HG02973 (cell line): Measurements from ENCODE around the gene GKN2.
"Not testable (repeated sequence)": the region's sequence is repeated elsewhere in the genome, so short reads cannot be mapped to it uniquely, and the experiment has no call there.

ENCODE experiments used
- ATAC-seq: cut with Tn5 transposase; IDR thresholded peaks from one replicate; pipeline ENCODE4 v1.9.1; 2021; ENCODE audit warnings: moderate library complexity; ENCODE audit not compliant: unreplicated experiment

The GKN2 gene

DNA sequence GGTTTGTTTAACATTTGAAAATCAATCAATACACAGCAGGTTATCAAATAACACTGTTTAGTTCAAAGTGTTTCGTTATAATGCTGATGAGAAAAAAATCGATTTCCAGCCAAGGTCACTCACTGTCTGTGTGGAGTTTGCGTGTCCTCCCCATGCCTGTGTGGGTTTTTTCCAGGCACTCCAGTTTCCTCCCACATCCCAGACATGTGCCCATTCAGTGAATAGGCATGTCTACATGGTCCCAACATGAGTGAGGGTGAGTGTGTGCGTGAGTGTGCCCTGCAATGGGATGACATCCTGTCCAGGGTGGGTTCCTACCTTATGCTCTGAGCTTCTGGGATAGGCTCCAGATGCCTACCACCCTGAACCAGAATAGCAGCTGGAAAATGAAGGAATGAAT lies 8.7 kb upstream of the GKN2 start:
- ATAC-seq, result no peak

DNA sequence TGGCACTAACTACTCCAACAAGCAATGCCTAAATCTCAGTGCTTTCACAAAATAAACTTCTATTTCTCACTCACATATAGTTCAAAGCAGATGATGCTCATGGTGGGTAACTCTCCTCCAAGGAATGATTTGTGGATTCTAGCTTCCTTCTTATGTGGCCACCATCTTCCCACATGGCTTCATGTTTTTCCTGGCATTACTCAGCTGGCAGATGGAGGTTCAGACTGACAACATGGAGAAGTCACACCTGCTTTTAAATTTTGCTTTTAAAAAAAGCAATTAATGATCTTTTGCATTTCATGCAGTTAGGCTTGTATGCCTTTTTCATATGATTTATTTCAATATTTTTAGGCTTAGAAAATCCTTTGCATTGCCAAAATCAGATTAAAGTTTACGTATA lies 6.3 kb upstream of the GKN2 start:
- no peak for ATAC-seq

DNA sequence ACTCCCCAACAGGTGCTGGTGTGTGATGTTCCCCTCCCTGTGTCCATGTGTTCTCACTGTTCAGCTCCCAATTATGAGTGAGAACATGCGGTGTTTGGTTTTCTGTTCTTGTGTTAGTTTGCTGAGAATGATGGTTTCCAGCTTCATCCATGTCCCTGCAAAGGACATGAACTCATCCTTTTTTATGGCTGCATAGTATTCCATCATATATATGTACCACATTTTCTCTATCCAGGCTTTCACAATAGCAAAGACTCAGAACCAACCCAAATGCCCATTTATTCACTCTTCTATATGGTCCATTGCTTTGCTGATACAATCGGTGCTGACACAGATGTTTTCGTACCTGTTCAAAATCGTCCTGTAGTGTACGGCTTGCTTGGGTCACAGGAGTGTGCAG lies 2.7 kb upstream of the GKN2 start:
- not testable (repeated sequence) for ATAC-seq

DNA sequence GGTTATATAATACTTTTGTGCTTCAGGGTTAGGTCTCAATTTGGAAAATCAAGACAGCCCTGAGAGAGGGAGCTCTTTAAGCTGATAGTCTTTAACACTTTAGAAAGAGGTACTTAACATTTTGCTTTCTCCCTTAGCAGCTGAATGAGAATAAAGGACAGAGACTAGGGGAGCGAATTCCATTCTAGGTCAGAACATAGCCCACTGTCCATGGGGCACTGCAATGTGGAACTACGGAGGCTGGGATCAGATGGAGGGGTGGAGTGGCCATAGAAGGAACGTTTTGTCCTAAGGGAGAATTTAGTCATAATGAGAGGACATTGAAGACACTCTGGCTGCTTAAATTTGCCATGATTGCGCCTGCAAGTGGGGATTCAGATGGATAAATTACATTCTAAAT lies 794 bp downstream of the GKN2 start:
- no peak for ATAC-seq

DNA sequence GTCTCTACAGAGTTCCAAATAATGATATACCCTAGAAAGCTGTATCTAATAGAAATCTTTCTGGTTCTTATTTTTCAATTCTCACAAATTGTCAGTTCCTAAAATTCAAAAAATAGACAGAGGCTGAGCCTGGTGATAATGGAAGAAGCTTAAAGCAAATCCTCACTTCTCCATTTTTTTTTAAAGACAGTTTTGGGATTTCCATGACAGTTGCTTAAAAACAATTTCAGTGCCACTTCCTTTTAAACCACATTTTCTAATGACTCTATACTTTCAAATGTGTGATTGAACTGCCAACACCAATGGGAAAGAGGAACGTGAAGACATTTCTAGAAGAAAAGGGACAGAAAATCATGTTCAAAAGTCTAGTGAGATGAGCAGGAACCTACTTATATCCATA lies 4.0 kb downstream of the GKN2 start:
- ATAC-seq, result no peak

DNA sequence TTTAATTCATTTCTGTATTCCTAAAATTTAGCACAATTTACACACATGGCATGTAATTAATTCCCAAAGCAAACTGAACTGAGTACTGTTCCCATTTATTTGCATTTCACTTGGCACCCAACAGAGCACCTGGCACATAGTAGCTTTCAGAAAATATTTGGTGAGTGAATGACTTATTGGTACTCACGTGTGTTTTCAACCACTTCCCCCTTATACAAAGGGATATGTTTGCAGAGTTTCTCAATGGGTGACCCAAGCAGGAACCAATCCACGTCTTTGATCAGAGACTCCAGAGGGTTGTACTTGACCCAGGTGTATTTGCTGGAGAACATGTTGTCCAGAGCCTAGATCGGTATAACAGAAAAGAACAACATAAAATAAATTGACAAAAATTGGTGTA lies 6.6 kb downstream of the GKN2 start:
- ATAC-seq, result no peak

DNA sequence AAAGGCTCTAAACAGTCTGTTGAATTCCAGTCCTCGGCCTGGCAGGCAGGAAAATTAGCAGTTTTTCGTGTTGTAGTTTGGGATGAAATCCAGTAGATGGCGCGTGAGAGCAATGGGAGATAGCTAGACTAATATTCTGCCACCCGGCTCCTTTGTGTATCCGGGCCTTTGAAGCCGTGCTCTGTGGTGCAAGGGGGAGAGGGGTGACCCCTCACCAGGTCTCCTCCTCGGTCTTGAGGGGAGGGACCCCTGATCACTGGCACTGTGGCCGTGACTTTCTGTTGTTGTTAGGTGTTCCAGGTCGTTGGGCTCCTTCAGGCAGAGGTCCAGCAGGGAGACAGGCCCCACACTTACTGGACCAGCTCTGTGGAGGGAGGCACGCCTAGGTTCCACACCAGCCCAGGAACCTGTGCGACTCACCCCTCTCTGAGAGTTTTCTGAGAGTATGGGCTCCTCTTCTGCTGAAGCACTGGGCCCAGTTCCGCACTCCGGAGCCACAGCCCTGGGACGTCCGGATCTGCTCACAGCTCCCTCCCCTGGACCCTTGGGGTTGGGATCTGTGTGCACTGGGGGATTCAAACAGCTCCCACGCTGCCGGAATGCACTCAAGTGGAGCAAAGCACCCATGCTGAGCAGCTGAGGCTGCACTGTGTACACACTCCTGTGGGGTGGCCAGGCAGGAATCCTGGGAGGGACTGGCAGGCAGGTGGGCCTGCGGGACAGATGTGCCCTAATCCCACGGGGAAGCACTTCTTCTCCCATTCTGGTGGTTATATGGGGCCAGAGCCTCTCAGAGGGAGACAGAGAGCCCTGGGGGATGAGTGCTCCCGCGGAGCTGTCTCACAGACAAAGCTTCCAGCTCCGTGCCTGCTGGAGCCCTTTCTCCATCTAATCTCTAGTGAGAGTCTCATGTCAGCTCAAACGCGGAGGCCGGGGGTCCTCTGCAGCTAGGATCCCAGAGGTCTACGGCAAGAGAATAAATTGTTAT lies 8.8 kb downstream of the GKN2 start:
- ATAC-seq, result no peak

DNA sequence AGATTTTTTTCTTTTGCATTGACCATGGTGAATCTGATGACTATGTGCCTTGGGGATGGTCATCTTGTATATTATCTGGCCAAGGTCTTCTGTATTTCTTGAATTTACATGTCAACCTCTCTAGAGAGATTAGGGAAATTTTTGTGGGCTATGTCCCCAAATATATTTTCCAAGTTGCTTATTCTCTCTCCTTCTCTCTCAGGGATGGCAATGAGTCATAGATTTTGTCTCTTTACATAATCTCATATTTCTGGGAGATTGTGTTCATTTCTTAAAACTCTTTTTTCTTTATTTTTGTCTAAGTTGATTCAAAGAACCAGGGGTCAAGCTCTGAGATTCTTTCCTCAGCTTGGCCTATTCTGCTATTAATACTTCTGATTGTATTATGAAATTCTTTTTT lies 9.9 kb downstream of the GKN2 start:
- no peak for ATAC-seq

DNA sequence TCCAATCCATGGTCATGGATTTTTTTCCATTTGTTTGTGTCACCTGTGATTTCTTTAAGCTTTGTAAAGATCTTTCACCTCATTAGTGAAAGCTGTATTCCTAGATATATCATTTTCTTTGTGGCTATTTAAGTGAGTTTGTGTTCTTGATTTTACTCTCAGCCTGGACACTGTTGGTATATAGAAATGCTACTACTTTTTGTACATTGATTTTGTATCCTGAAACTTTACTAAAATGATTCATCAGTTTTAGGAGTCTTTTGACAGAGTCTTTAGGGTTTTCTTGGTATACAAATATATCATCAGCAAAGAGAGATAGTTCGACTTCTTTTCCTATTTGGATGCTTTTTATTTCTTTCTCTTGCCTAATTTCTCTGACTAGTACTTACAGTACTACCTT lies 12.3 kb downstream of the GKN2 start:
- ATAC-seq, result no peak

DNA sequence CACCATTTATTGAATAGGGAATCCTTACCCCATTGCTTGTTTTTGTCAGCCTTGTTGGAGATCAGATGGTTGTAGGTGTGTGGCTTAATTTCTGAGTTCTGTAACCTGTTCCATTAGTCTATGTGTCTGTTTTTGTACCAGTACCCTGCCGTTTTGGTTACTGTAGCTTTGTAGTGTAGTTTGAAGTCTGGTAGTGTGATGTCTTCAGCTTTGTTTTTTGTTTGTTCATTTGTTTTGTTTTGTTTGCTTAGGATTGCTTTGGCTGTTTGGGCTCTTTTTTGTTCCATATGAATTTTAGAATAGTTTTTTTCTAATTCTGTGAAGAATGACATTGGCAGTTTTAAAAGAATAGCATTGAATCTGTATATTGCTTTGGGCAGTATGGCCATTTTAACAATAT lies 12.7 kb downstream of the GKN2 start:
- ATAC-seq, result no peak

DNA sequence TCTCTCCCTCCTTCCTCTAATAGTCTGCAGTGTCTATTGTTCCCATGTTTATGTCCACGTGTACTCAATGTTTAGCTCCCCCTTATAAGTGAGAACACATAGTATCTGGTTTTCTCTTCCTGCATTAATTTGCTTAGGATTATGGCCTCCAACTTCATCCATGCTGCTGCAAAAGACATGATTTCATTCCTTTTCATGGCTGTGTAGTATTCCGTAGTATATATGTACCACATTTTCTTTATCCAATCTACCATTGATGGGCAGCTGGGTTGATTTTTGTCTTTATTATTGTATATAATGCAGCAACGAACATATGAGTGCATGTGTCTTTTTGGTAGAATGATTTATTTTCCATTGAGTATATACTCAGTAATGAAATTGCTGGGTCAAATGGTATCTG lies 13.8 kb downstream of the GKN2 start:
- no peak for ATAC-seq

DNA sequence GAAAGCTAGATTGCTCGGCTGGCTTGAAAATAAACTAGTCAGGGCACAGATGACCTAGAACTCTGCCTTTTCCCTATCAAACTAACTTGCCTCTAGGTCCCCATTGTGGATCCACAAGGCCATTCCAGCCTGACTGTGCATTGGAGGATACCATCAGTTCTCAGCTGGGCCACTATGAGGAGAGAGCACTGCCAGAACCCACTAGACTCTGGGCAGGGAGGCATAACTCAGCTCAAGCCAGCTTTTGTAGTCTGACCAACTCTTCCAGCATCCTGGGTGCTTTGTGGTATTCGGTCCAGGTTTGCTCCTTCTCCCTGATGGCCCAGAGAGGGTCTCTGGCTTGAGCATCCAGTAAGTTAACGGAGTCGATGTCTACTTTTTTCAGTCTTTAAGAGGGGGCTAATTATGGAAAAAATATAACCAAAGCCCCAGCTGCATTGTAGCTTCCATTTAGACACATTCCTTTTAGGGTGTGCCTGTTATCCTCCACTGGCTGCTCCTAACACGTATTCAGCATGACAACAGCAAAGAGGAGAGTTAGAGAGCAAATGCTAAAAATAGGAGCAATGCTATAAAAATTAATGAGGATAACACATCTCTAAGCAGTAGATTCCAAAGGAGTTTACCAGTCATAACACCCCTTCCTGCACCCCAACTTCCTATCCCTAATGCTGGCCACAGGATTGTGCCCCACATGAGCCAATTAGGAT lies 15.2 kb downstream of the GKN2 start:
- ATAC-seq, result no peak

DNA sequence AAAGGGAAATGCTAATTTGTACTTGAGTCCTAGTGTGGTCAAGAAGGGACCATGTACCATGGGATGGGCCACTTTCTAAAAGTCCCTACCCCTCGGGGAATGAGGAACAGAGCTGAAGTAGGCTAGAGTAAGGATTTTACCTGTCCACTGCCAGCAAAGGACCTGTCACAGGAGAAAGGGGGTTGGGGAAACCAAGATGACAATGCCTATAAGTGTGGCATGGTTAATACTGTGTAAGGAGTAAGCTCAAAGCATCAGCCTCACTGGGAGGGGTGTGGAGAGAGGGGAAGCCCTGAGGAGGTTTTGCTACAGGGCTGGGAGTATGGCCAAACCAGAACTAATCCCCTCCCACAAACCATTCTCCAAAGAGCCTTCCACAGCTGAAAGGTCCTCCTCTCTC lies 15.8 kb downstream of the GKN2 start:
- ATAC-seq, result no peak

DNA sequence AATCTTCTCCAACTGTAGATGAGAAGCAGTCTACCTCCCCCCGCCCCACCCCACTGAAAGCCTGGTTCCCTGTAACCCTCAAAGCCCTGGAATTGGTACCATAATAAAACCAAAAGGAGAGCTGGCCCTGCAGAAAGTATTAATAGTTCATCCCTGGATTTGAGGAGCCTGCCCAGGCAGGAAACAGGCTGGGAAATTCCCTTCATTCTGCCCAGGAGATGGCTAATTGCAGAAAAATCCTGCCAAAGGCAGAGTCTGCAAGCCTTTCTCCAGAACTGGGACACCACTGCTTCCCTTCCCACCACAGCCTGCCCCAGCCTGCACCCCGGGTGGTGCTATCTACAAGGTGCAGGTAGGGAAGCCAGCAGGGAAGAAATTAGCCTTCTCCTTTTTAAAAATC lies 16.3 kb downstream of the GKN2 start:
- ATAC-seq, result no peak

DNA sequence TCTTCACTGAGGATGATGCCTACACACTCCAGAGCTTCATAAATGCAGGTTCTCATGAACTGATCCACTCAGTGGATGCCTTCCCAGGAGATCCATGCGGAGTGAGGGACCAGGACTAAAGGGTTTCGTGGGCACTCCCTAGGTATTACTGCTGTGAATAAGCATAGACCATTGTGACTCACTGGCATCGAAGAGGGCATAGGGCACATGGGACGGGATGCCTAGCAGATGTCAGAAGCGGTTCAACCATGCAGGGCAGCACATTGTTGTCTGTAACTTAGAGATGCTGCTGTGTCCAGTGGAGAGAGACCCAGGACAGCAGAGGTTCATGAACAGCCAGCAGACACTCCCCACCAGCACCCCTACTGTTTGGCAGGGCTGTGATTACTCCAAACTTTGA lies 17.2 kb downstream of the GKN2 start:
- ATAC-seq, result no peak

DNA sequence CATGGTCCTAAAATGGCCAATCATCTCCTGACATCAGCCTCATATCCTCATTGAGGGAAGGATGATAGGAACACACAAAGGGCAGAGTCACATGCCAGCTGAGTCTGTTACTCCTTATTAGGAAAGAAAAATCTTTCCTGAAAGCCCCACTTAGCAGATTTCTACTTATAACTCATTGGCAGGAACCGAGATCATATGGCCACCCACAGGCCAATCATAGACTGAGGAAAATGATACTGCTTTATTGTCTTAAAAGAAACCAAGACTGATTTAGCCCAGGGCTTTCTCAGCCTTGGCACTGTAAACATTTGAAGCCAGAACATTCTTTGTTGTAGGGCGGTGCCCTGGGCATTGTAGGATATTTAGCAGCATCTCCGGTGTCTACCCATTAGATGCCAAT lies 18.7 kb downstream of the GKN2 start:
- ATAC-seq, result no peak

DNA sequence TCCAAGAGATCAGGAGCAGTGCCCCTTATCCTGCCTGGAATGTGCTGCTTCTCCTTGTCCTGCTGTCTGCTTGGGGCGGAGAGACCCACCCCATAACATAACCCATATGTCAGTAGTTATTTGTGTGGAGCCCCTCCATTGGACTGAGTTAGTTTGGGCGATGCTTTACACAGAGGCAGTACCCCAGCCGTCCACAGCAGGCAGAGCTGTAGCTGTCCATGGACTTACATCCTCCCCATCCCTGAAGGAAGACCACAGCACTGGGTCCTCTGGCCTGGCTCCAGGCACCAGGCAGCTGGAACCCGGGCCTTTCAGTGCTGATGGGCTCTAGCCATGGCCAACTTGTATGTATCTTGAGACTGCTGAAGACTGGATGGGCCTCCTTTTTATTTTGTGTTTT lies 20.3 kb downstream of the GKN2 start:
- ATAC-seq, result no peak

DNA sequence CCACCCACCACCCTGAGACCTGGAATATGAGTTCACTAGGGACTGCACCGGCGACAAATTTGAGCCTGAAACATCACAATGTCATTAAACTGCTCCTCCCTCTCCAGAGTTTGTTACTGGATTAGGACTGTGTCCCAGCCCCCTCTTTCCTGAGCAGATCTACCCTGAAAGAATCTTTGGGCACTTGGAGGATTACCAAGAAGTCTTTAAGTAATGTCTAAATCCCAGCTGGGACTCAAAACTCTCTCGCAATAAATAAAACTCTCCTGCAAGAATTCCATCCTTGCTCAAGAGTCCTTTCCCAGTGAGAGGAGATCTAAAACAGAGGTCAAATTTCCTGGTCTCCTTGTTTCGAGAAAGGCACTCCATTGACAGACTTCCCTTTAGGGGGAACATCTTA lies 20.9 kb downstream of the GKN2 start:
- no peak for ATAC-seq

DNA sequence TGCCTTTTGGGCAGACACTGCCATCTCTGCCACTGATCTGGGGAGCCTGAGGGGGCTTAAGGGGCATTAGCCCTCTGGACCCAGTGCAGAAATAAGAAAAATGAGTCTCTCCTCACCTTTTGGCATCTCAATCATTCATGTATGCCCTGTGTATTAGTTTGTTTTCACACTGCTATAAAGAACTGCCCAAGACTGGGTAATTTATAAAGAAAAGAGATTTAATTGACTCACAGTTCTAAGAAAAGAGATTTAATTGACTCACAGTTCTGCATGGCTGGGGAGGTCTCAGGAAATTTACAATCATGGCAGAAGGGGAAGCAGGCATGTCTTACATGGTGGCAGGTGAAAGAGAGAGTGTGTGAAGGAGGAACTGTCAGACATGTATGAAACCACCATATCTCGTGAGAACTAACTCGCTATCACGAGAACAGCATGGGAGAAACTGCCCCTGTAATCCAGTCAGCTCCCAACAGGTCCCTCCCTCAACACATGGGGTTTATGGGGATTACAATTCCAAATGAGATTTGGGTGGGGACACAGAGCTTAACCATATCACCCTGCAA lies 21.5 kb downstream of the GKN2 start:
- no peak for ATAC-seq

DNA sequence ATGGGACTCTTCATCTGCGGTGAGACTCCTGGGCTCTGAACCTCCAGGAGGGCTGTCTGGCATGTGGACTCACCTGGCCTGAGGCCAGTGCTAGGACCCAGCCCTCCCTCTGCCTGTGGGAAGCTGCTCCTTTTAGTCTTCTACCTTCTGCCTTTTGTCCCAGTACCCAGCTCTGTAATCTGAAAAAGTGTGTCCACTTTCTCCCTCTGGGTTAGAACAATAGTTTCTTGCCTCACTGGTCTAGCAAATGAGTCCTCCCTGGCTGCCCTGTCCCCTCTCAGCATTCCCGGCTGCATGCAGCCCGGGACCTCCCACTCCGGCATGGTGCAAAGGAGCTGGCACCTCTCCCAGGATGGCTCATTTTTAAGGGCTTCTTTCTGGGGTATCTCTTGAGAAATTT lies 25.9 kb downstream of the GKN2 start:
- ATAC-seq, result no peak

DNA sequence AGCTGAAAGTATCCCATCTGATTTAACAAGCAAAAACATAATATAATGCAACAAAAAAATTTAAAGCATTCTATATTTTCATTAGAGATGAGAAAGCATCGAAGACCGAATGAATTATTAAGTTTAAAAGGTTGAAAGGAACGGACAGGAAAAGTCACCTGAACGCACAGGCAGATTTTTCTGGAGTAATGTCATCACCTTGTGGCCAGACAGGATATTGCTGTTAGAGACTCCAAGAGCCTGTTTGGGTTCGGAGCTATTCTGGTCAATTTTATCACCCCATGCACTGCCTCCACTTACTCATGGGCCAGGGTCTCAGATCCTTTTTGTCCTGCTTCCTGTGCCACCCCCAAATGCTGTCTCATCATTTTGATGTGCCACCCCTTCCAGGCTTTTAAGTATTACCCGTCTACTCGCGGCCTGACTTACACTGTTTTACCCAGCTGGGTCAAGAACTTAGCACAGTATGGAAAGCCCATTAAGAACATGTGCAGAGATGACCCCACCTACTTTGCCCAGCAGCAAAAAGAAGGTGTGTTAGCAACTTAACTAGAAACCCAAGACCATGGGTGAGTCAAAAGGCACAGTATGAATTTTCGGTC lies 27.3 kb downstream of the GKN2 start:
- ATAC-seq, result no peak

DNA sequence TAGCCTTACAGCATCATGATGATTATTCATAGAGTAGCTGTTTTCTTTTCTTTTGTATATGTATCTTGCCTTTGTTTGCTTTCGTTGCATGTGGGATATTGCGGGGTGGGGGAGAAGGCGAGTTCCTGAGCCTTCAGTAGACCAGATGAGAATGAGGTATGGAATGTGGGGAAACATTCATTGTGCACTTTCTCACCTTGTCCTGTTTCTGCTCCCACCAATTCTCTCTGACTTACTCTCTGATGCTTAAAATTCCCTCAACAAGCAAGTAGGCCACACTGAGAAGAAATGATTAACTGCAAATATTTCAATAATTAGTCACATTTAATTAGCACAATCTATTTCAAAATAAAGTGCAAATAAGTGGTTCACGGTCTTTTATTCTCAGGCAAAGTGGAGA lies 31.0 kb downstream of the GKN2 start:
- no peak for ATAC-seq
